ENCODE measurements around the gene SLC48A1.

The SLC48A1 gene

DNA sequence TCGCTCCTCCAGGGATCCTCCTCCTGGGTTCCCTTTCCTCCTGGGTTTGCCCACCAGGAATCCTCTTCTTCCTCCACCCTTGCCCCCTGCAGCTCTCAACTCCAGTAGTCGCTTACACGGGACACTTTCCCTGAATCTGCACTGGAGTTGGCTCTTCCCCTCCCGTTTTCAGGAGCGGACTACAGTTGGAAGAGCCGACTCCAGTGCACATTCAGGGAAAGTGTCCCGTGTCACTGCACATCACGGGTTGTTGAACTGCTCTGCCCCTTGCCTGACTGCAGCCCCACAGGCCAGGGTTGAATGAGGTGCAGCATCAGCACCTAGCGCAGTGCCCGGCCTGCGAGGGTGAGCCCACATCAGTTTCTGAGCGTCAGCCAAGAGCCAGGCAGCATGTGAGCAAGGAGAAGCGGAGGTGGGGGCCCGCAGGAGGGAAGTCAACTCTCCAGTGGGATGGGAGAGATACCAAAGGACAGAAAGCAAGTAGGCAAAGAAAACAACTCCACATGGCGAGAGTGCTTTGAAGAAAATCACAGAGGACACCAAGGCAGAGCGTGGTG lies 27.5 kb upstream of the SLC48A1 start:
- Histone ChIP-seq H3K4me3 (replicated peaks; ENCODE audit: low read depth, low read length) (no peak overlapping the region), H3K27me3 (replicated peaks; ENCODE audit: control insufficient read depth, insufficient read depth, low read length) (no peaks in the 10 kb centered on the region; the same call in 1 of the 2 replicates), H3K36me3 (ENCODE audit: control insufficient read depth, insufficient read depth, low read length) (no peaks in the 10 kb centered on the region)
- no peak for DNase-seq (ENCODE audit: extremely low read depth, insufficient read length)
- TF ChIP-seq CTCF (IDR thresholded peaks at IDR 0.05; ENCODE audit: insufficient read depth, low read length, poor library complexity, severe bottlenecking), result no peak

DNA sequence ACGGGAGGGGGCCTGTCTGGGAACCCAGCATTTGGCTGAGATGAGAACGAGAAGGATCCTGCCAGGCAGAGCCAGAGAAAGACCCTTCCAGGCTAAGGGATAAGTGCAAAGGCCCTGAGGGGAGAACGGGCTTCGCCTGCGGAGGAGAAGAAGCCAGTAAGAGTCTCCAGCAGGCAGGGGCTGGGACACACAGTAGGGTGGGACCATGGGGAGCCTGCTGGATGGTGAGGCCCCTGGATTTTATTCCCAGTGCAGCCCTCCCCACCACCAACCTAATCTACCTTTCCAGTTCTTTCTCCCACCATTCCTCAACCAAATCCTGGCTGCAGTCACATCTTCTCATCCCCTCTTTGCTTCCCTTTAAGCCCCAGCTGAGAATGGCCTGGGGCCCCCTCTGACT lies 27.0 kb upstream of the SLC48A1 start:
- Histone ChIP-seq H3K4me3 (replicated peaks; ENCODE audit: low read depth, low read length) (no peak overlapping the region), H3K27me3 (replicated peaks; ENCODE audit: control insufficient read depth, insufficient read depth, low read length) (no peaks in the 10 kb centered on the region; the same call in 1 of the 2 replicates), H3K36me3 (ENCODE audit: control insufficient read depth, insufficient read depth, low read length) (no peaks in the 10 kb centered on the region)
- no peak for DNase-seq (ENCODE audit: extremely low read depth, insufficient read length)
- no peak for TF ChIP-seq CTCF (IDR thresholded peaks at IDR 0.05; ENCODE audit: insufficient read depth, low read length, poor library complexity, severe bottlenecking)

GRCh38 chr12:47746523-47746922 lies 26.5 kb upstream of the SLC48A1 start:
- DNase-seq (ENCODE audit: extremely low read depth, insufficient read length), result no peak
- TF ChIP-seq CTCF (IDR thresholded peaks at IDR 0.05; ENCODE audit: insufficient read depth, low read length, poor library complexity, severe bottlenecking), result no peak
- H3K4me3 ChIP-seq (replicated peaks; ENCODE audit: low read depth, low read length), result no peak overlapping the region
- no peaks in the 10 kb centered on the region for H3K36me3 ChIP-seq (ENCODE audit: control insufficient read depth, insufficient read depth, low read length)
- H3K27me3 ChIP-seq (replicated peaks; ENCODE audit: control insufficient read depth, insufficient read depth, low read length), result no peaks in the 10 kb centered on the region; the same call in 1 of the 2 replicates

DNA sequence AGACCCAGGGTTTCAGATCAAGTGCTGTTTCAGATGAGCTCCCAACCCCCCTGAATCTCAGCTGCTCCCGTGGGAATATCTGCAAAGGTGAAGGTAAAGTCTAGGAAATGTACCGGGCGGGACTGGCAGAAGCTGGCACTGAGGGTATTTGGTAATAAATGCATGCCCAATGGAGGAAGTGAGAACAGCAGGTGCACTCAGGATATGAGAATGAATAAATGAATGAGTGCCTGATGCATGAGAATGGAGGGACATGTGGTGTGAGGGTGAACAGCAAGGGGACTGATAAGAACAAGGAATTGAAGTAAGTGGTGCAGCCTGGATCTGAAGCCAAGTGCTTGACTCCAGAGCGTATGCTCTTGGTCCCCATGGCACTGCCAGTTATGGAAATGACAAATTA lies 25.9 kb upstream of the SLC48A1 start:
- Histone ChIP-seq H3K36me3 (ENCODE audit: control insufficient read depth, insufficient read depth, low read length) (no peaks in the 10 kb centered on the region), H3K4me3 (replicated peaks; ENCODE audit: low read depth, low read length) (no peak overlapping the region), H3K27me3 (replicated peaks; ENCODE audit: control insufficient read depth, insufficient read depth, low read length) (no peaks in the 10 kb centered on the region; the same call in 1 of the 2 replicates)
- no peak for DNase-seq (ENCODE audit: extremely low read depth, insufficient read length)
- TF ChIP-seq CTCF (IDR thresholded peaks at IDR 0.05; ENCODE audit: insufficient read depth, low read length, poor library complexity, severe bottlenecking), result no peak

GRCh38 chr12:47747596-47748506 lies 25.2 kb upstream of the SLC48A1 start:
- DNase-seq (ENCODE audit: extremely low read depth, insufficient read length), result no peak
- H3K27me3 ChIP-seq (replicated peaks; ENCODE audit: control insufficient read depth, insufficient read depth, low read length), result no peaks in the 10 kb centered on the region; the same call in 1 of the 2 replicates
- no peak for TF ChIP-seq CTCF (IDR thresholded peaks at IDR 0.05; ENCODE audit: insufficient read depth, low read length, poor library complexity, severe bottlenecking)

More at GRCh38 chr12:47747596-47748506, 25.2 kb upstream of the SLC48A1 start:
- H3K4me3 ChIP-seq (replicated peaks; ENCODE audit: low read depth, low read length), result no peak overlapping the region
- no peaks in the 10 kb centered on the region for H3K36me3 ChIP-seq (ENCODE audit: control insufficient read depth, insufficient read depth, low read length)
